HEK293 (cell line): ENCODE measurements around the gene RNF41.

Experiments used
- CTCF ChIA-PET: fragments of 350-600 bp; formaldehyde crosslinking; extraction: SDS; loops from one replicate; lab custom pipeline; 2021; ENCODE audit warnings: antibody characterized with exemption; lab: Yijun Ruan, JAX
- POLR2A ChIA-PET: fragments of 300-600 bp; formaldehyde crosslinking; extraction: SDS; loops from one replicate; lab custom pipeline; 2020; ENCODE audit warnings: antibody characterized with exemption, inconsistent platforms; lab: Yijun Ruan, JAX
- H3K27ac ChIP-seq: fragments of 200-500 bp; sonication (Bioruptor generic); 2 replicates; pipeline ENCODE4 v1.5.1; 2014; ENCODE audit warnings: low read depth, low read length, control low read depth, inconsistent platforms; ENCODE audit errors: extremely low read depth
- H3K36me3 ChIP-seq, 2 experiments: fragments of 200-500 bp in 1 of 2; sonication (Bioruptor generic) in 1 of 2; 1 replicate in 1 of 2; 2 replicates in 1 of 2; pipeline ENCODE4 v1.5.1; 2014 to 2017; ENCODE audit warnings: inconsistent platforms in 2 of 2, low read length in 2 of 2; ENCODE audit not compliant: control insufficient read depth in 2 of 2, insufficient read depth in 1 of 2
- H3K4me1 ChIP-seq: fragments of 200-500 bp; sonication (Bioruptor generic); 2 replicates; pipeline ENCODE4 v1.5.1; 2014; ENCODE audit warnings: mild to moderate bottlenecking, low read length, inconsistent platforms; ENCODE audit not compliant: control insufficient read depth, insufficient read depth
- H3K4me3 ChIP-seq: 2 replicates; pipeline ENCODE4 v1.5.1; 2011; ENCODE audit warnings: low read depth, mild to moderate bottlenecking, control low read depth, low read length, moderate library complexity
- H3K9me3 ChIP-seq: fragments of 200-500 bp; sonication (Bioruptor generic); 2 replicates; pipeline ENCODE4 v1.5.1; 2014; ENCODE audit warnings: low read depth, low read length, inconsistent platforms; ENCODE audit not compliant: control insufficient read depth, insufficient read depth
- ATF2 ChIP-seq: fragments of 450-650 bp; formaldehyde crosslinking; IDR thresholded peaks from 2 replicates; pipeline ENCODE4 v1.5.1; 2016; ENCODE audit warnings: missing biosample characterization, missing genetic modification characterization, low read depth
- ELK4 ChIP-seq: IDR thresholded peaks from 2 replicates; pipeline ENCODE4 v1.6.1; 2011; ENCODE audit warnings: mild to moderate bottlenecking, low read depth, low read length, borderline replicate concordance
- GLIS1 ChIP-seq: fragments of 450-650 bp; formaldehyde crosslinking; IDR thresholded peaks from 2 replicates; pipeline ENCODE4 v1.5.1; 2016; ENCODE audit warnings: missing biosample characterization, missing genetic modification characterization
- HIC1 ChIP-seq: fragments of 450-650 bp; formaldehyde crosslinking; IDR thresholded peaks from 2 replicates; pipeline ENCODE4 v1.5.1; 2016; ENCODE audit warnings: missing biosample characterization, missing genetic modification characterization
- KLF16 ChIP-seq: fragments of 450-650 bp; formaldehyde crosslinking; IDR thresholded peaks from 2 replicates; pipeline ENCODE4 v1.5.1; 2017; ENCODE audit warnings: missing biosample characterization, missing genetic modification characterization
- OVOL3 ChIP-seq: fragments of 450-650 bp; formaldehyde crosslinking; IDR thresholded peaks from 2 replicates; pipeline ENCODE4 v1.5.1; 2016; ENCODE audit warnings: missing biosample characterization, missing genetic modification characterization
- PRDM10 ChIP-seq: fragments of 450-650 bp; formaldehyde crosslinking; IDR thresholded peaks from 2 replicates; pipeline ENCODE4 v1.5.1; 2016; ENCODE audit warnings: missing biosample characterization, missing genetic modification characterization
- SALL2 ChIP-seq: fragments of 450-650 bp; formaldehyde crosslinking; IDR thresholded peaks from 2 replicates; pipeline ENCODE4 v1.5.0; 2017; ENCODE audit warnings: missing biosample characterization, mild to moderate bottlenecking, missing genetic modification characterization, borderline replicate concordance
- YY1 ChIP-seq: fragments of 450-650 bp; formaldehyde crosslinking; IDR thresholded peaks from 2 replicates; pipeline ENCODE4 v1.5.1; 2018; ENCODE audit warnings: missing biosample characterization, missing genetic modification characterization
- ZBTB17 ChIP-seq: fragments of 450-650 bp; formaldehyde crosslinking; IDR thresholded peaks from 2 replicates; pipeline ENCODE4 v1.5.1; 2016; ENCODE audit warnings: missing biosample characterization, missing genetic modification characterization
- ZBTB7A ChIP-seq: fragments of 450-650 bp; formaldehyde crosslinking; IDR thresholded peaks from 2 replicates; pipeline ENCODE4 v1.5.1; 2016; ENCODE audit warnings: low read depth, missing biosample characterization, missing genetic modification characterization
- ZIC2 ChIP-seq: fragments of 450-650 bp; formaldehyde crosslinking; IDR thresholded peaks from 2 replicates; pipeline ENCODE4 v1.5.1; 2016; ENCODE audit warnings: missing biosample characterization, missing genetic modification characterization
- ZNF157 ChIP-seq: fragments of 450-650 bp; formaldehyde crosslinking; IDR thresholded peaks from 2 replicates; pipeline ENCODE4 v1.5.1; 2016; ENCODE audit warnings: missing biosample characterization, missing genetic modification characterization
- ZNF214 ChIP-seq: fragments of 450-650 bp; formaldehyde crosslinking; IDR thresholded peaks from 2 replicates; pipeline ENCODE4 v1.5.1; 2017; ENCODE audit warnings: missing biosample characterization, mild to moderate bottlenecking, missing genetic modification characterization, borderline replicate concordance
- ZNF221 ChIP-seq: fragments of 450-650 bp; formaldehyde crosslinking; IDR thresholded peaks from 2 replicates; pipeline ENCODE4 v1.5.1; 2017; ENCODE audit warnings: missing biosample characterization, missing genetic modification characterization, borderline replicate concordance
- ZNF302 ChIP-seq: fragments of 450-650 bp; formaldehyde crosslinking; IDR thresholded peaks from 2 replicates; pipeline ENCODE4 v1.5.1; 2016; ENCODE audit warnings: missing biosample characterization, missing genetic modification characterization, low read depth
- ZNF324 ChIP-seq: fragments of 450-650 bp; formaldehyde crosslinking; IDR thresholded peaks from 2 replicates; pipeline ENCODE4 v1.5.1; 2016; ENCODE audit warnings: missing biosample characterization, missing genetic modification characterization
- ZNF350 ChIP-seq: fragments of 450-650 bp; formaldehyde crosslinking; IDR thresholded peaks from 2 replicates; pipeline ENCODE4 v1.5.0; 2017; ENCODE audit warnings: missing biosample characterization, mild to moderate bottlenecking, missing genetic modification characterization
- ZNF398 ChIP-seq: fragments of 450-650 bp; formaldehyde crosslinking; IDR thresholded peaks from 2 replicates; pipeline ENCODE4 v1.5.1; 2017; ENCODE audit warnings: missing biosample characterization, missing genetic modification characterization
- ZNF521 ChIP-seq: fragments of 450-650 bp; formaldehyde crosslinking; IDR thresholded peaks from 2 replicates; pipeline ENCODE4 v1.5.1; 2017; ENCODE audit warnings: missing biosample characterization, mild to moderate bottlenecking, missing genetic modification characterization
- ZNF561 ChIP-seq: fragments of 450-650 bp; IDR thresholded peaks from 2 replicates; pipeline ENCODE4 v1.5.1; 2018; ENCODE audit warnings: missing biosample characterization, missing genetic modification characterization, borderline replicate concordance
- ZNF596 ChIP-seq: fragments of 450-650 bp; IDR thresholded peaks from 2 replicates; pipeline ENCODE4 v1.5.0; 2018; ENCODE audit warnings: missing biosample characterization, mild to moderate bottlenecking, missing genetic modification characterization, moderate library complexity
- ZNF624 ChIP-seq: fragments of 450-650 bp; formaldehyde crosslinking; IDR thresholded peaks from 2 replicates; pipeline ENCODE4 v1.5.1; 2017; ENCODE audit warnings: missing biosample characterization, missing genetic modification characterization
- ZNF654 ChIP-seq: fragments of 450-650 bp; formaldehyde crosslinking; IDR thresholded peaks from 2 replicates; pipeline ENCODE4 v1.5.1; 2016; ENCODE audit warnings: low read depth, missing biosample characterization, missing genetic modification characterization
- ZNF660 ChIP-seq: fragments of 450-650 bp; IDR thresholded peaks from 2 replicates; pipeline ENCODE4 v1.5.1; 2018; ENCODE audit warnings: missing biosample characterization, mild to moderate bottlenecking, missing genetic modification characterization
- ZNF777 ChIP-seq: fragments of 450-650 bp; formaldehyde crosslinking; IDR thresholded peaks from 2 replicates; pipeline ENCODE4 v1.5.1; 2017; ENCODE audit warnings: missing biosample characterization, missing genetic modification characterization, borderline replicate concordance
- ZNF785 ChIP-seq: fragments of 450-650 bp; formaldehyde crosslinking; IDR thresholded peaks from 2 replicates; pipeline ENCODE4 v1.5.1; 2016; ENCODE audit warnings: missing biosample characterization, missing genetic modification characterization
- ZNF843 ChIP-seq: fragments of 450-650 bp; formaldehyde crosslinking; IDR thresholded peaks from 2 replicates; pipeline ENCODE4 v1.5.1; 2016; ENCODE audit warnings: missing biosample characterization, missing genetic modification characterization

The RNF41 gene

GRCh38 chr12:56256326-56256960 is 34.7 kb upstream of the RNF41 start:
- ChIA-PET POLR2A (interaction anchor here (0.6 to 3.5 kb wide), 5 partner anchors 9 to 101 kb away, joined by 3 to 26 read pairs (median 3); partner anchors contain the start of gene COQ10A), CTCF (interaction anchor here (0.5 to 2.3 kb wide), 16 partner anchors 10 to 1875 kb away, joined by 3 to 10 read pairs (median 4); partner anchors contain the start of genes RNF41 and SMARCC2)
- peaks cover 30 to 58% of the 10 kb centered on the region in 2 experiments for H3K36me3 ChIP-seq
- TF ChIP-seq ZIC2 = peak; percentile 79
- TF ChIP-seq ZNF596 (tag by site-specific recombination) = no peak
- TF ChIP-seq ZNF660 (tag by site-specific recombination) = 0 out of 2 replicates have a peak, but pooled peaks have one; percentile 32
- no peak for TF ChIP-seq ZNF324 (tag by site-specific recombination)
- no peak for TF ChIP-seq ZBTB7A (tag by site-specific recombination)
- TF ChIP-seq ZNF214 (tag by site-specific recombination) = no peak
- no peak for TF ChIP-seq ZNF221 (tag by site-specific recombination)
- no peak for TF ChIP-seq OVOL3 (tag by site-specific recombination)
- TF ChIP-seq ATF2 = no peak
- TF ChIP-seq SALL2 (tag by site-specific recombination) = no peak
- TF ChIP-seq PRDM10 (tag by site-specific recombination) = peak; percentile 64
- no peak for TF ChIP-seq ZBTB17
- no peak for TF ChIP-seq ZNF398 (tag by site-specific recombination)
- no peak for TF ChIP-seq ZNF350 (tag by site-specific recombination)
- no peak for TF ChIP-seq ZNF654
- no peak for TF ChIP-seq ZNF777 (tag by site-specific recombination)
- TF ChIP-seq KLF16 (tag by site-specific recombination) = no peak
- TF ChIP-seq GLIS1 (tag by site-specific recombination) = peak; percentile 97
- TF ChIP-seq YY1 (tag by site-specific recombination) = no peak
- TF ChIP-seq ZNF302 (tag by site-specific recombination) = no peak
- TF ChIP-seq ZNF521 (tag by site-specific recombination) = no peak
- no peak for TF ChIP-seq ZNF624 (tag by site-specific recombination)
- 0 out of 2 replicates have a peak, but pooled peaks have one; percentile 13 for TF ChIP-seq HIC1
- no peak for TF ChIP-seq ZNF843 (tag by site-specific recombination)
- no peak for TF ChIP-seq ZNF157 (tag by site-specific recombination)
- no peak for TF ChIP-seq ZNF785
- TF ChIP-seq ELK4 = no peak
- TF ChIP-seq ZNF561 = no peak

More at GRCh38 chr12:56256326-56256960, 34.7 kb upstream of the RNF41 start:
- H3K4me3 ChIP-seq = no peak overlapping the region
- no peaks in the 10 kb centered on the region for H3K9me3 ChIP-seq
- H3K4me1 ChIP-seq = peaks cover 13% of the 10 kb centered on the region
- H3K27ac ChIP-seq = no peak overlapping the region; the same call in 1 of the 2 replicates
